ENCODE measurements around the gene TPSG1. TPM values are rescaled to one million over a fixed set of nuclear protein-coding genes. Genes with fewer than 3 reads are reported as not detected.

TPSG1 gene
- total RNA-seq, 2 donors from 2014 or later = not detected

- WGBS, 2 experiments (ENCODE audit: insufficient coverage in 1 of 2, insufficient read length in 1 of 2) = 33 to 59% methylated on average over 21 to 42 of the region's 42 CpGs
- Mint-ChIP-seq H3K4me1 (no peaks in the 10 kb centered on the region), H3K27me3 (ENCODE audit: insufficient read depth) (peaks cover 5% of the 10 kb centered on the region), H3K36me3 (ENCODE audit: low read depth) (no peaks in the 10 kb centered on the region), H3K4me3 (no peak overlapping the region), H3K9me3 (no peaks in the 10 kb centered on the region), H3K27ac (no peak overlapping the region)
- TF ChIP-seq CTCF (conservative IDR thresholded peaks at IDR 0.05) = no peak
- no peaks in the 10 kb centered on the region for H3K4me1 ChIP-seq (ENCODE audit: control insufficient read depth, insufficient read depth, low read length)
- no peak overlapping the region for H3K9ac ChIP-seq (ENCODE audit: extremely low read depth, low read length, poor library complexity, severe bottlenecking)
- no peaks in the 10 kb centered on the region for H3K36me3 ChIP-seq (ENCODE audit: control insufficient read depth, insufficient read depth, low read length)
- no peaks in the 10 kb centered on the region for H3K9me3 ChIP-seq (ENCODE audit: control insufficient read depth, low read length)
- H3K4me3 ChIP-seq (ENCODE audit: low read length) = no peak overlapping the region
- H3K27ac ChIP-seq (ENCODE audit: low read depth, low read length) = no peak overlapping the region
- DNase-seq = no peak
- H3K27me3 ChIP-seq (ENCODE audit: control insufficient read depth, insufficient read depth, low read length, poor library complexity, severe bottlenecking) = peaks cover 30% of the 10 kb centered on the region
Measured at GRCh38 chr16:1258906-1259759, 34.1 kb upstream of the TPSG1 start.

- Mint-ChIP-seq H3K27me3 (ENCODE audit: insufficient read depth) (peaks cover 5% of the 10 kb centered on the region), H3K4me3 (no peak overlapping the region), H3K4me1 (no peaks in the 10 kb centered on the region), H3K9me3 (no peaks in the 10 kb centered on the region), H3K27ac (no peak overlapping the region), H3K36me3 (ENCODE audit: low read depth) (no peaks in the 10 kb centered on the region)
- DNase-seq = no peak
- no peak for TF ChIP-seq CTCF (conservative IDR thresholded peaks at IDR 0.05)
- Histone ChIP-seq H3K36me3 (ENCODE audit: control insufficient read depth, insufficient read depth, low read length) (no peaks in the 10 kb centered on the region), H3K9me3 (ENCODE audit: control insufficient read depth, low read length) (no peaks in the 10 kb centered on the region), H3K4me3 (ENCODE audit: low read length) (no peak overlapping the region), H3K4me1 (ENCODE audit: control insufficient read depth, insufficient read depth, low read length) (no peaks in the 10 kb centered on the region), H3K27me3 (ENCODE audit: control insufficient read depth, insufficient read depth, low read length, poor library complexity, severe bottlenecking) (peaks cover 30% of the 10 kb centered on the region), H3K27ac (ENCODE audit: low read depth, low read length) (no peak overlapping the region), H3K9ac (ENCODE audit: extremely low read depth, low read length, poor library complexity, severe bottlenecking) (no peak overlapping the region)
- 88 to 89% methylated on average over 7 to 12 of the region's 12 CpGs for WGBS, 2 experiments (ENCODE audit: insufficient coverage in 1 of 2, insufficient read length in 1 of 2)
Measured at GRCh38 chr16:1258225-1258600, 33.1 kb upstream of the TPSG1 start.

- whole genome bisulfite sequencing, 2 experiments (ENCODE audit: insufficient coverage in 1 of 2, insufficient read length in 1 of 2) = 89% methylated on average over 17 to 34 of the region's 34 CpGs
- Mint-ChIP-seq H3K4me1 (no peaks in the 10 kb centered on the region), H3K27me3 (ENCODE audit: insufficient read depth) (peaks cover 7% of the 10 kb centered on the region), H3K36me3 (ENCODE audit: low read depth) (no peaks in the 10 kb centered on the region), H3K9me3 (no peaks in the 10 kb centered on the region), H3K27ac (no peak overlapping the region), H3K4me3 (no peak overlapping the region)
- Histone ChIP-seq H3K9me3 (ENCODE audit: control insufficient read depth, low read length) (no peaks in the 10 kb centered on the region), H3K36me3 (ENCODE audit: control insufficient read depth, insufficient read depth, low read length) (no peaks in the 10 kb centered on the region), H3K4me3 (ENCODE audit: low read length) (no peak overlapping the region), H3K27ac (ENCODE audit: low read depth, low read length) (no peak overlapping the region), H3K9ac (ENCODE audit: extremely low read depth, low read length, poor library complexity, severe bottlenecking) (no peak overlapping the region), H3K4me1 (ENCODE audit: control insufficient read depth, insufficient read depth, low read length) (no peaks in the 10 kb centered on the region), H3K27me3 (ENCODE audit: control insufficient read depth, insufficient read depth, low read length, poor library complexity, severe bottlenecking) (peaks cover 30% of the 10 kb centered on the region)
- TF ChIP-seq CTCF (conservative IDR thresholded peaks at IDR 0.05) = no peak
- no peak for DNase-seq
Measured at GRCh38 chr16:1257561-1258224, 32.6 kb upstream of the TPSG1 start.

All from endodermal cell (in vitro differentiated cells).